HPDE6-E6E7 (cell line): ENCODE results near the gene COL18A1.

Experiments
- DNase-seq: peaks from one replicate; pipeline ENCODE4 v3.0.0; 2011; ENCODE audit warnings: missing footprints; ENCODE audit errors: extremely low spot score

Gene COL18A1

DNA sequence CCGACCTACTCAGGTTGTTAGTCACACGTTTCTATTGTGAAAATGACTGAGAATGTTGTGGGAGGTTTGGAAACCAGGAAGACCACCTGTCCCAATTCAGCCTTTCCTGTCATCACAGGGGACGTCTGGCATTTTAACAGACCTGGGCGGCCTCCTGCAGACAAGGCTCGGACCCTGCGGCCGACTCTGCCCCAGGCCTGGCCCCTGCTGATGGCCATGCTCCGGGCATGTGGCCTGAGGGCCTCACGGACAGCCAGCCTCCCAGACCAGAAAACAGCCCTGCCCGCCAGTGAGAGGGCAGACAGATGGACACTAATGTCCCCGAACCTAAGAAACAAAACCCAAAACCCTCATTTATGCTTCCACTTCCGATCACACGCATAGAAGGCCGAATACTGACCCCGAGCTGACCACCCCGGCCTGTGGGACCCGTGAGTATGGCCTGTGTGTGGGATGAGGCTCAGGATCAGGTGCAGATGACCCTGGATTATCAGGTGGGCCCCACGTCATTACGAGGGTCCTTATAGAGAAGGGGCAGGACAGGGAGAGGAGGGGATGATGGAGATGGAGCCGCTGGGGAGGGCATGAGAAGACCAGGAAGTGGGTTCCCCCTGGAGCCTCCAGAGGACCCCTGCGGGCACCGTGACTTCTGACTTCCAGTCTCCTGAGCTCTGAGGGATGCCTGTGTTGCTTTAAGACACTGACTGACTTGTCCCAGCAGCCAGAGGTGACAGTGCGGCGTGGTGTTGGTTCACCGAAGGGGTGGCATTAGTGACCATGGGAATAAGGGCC is 9.6 kb downstream of the COL18A1 start:
- no peak for DNase-seq

- no peak for DNase-seq
Measured at GRCh38 chr21:45415188-45415942, 10.4 kb downstream of the COL18A1 start.

- no peak for DNase-seq
Measured at GRCh38 chr21:45415943-45416611, 11.1 kb downstream of the COL18A1 start.

- DNase-seq = no peak
Measured at GRCh38 chr21:45416620-45417019, 11.7 kb downstream of the COL18A1 start.

DNA sequence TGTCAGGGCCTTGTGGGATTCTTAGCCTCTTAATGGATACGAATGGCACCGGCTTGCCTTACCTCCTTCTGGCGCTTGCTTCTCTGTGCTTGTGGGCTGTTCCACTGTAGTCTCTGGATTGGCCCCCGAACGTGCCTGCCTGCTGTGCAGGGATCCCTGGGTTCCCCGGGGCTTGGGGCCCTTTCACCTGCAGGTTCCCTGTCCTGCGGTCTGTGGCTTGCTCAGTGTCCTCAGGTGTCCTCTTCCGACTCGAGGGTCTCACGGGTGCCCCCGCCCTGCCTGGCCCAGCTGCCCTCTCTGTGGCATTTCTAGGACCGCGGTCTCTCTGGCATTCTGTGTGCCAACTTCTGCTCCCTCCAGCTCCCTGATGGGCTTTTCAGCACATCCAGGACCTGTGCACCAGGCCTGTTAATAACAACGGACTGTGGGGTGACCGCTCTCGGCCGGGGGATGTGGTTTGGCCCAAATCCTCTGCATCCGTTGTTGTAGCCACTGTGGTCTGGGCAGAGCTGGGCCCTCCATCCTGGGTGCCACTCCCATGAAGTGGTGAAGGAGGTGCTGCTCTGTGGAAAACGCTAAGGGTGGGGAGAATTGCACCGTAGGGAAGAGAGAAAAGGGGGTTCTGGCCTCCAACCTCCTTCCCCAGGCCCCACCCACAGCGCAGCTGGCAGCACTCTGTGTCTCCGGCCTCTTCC is 12.4 kb downstream of the COL18A1 start:
- DNase-seq = no peak

GRCh38 chr21:45417951-45418300 is 13.0 kb downstream of the COL18A1 start:
- DNase-seq = no peak

GRCh38 chr21:45418301-45419071 is 13.5 kb downstream of the COL18A1 start:
- no peak for DNase-seq

GRCh38 chr21:45419162-45419561 is 14.2 kb downstream of the COL18A1 start:
- DNase-seq = no peak

DNA sequence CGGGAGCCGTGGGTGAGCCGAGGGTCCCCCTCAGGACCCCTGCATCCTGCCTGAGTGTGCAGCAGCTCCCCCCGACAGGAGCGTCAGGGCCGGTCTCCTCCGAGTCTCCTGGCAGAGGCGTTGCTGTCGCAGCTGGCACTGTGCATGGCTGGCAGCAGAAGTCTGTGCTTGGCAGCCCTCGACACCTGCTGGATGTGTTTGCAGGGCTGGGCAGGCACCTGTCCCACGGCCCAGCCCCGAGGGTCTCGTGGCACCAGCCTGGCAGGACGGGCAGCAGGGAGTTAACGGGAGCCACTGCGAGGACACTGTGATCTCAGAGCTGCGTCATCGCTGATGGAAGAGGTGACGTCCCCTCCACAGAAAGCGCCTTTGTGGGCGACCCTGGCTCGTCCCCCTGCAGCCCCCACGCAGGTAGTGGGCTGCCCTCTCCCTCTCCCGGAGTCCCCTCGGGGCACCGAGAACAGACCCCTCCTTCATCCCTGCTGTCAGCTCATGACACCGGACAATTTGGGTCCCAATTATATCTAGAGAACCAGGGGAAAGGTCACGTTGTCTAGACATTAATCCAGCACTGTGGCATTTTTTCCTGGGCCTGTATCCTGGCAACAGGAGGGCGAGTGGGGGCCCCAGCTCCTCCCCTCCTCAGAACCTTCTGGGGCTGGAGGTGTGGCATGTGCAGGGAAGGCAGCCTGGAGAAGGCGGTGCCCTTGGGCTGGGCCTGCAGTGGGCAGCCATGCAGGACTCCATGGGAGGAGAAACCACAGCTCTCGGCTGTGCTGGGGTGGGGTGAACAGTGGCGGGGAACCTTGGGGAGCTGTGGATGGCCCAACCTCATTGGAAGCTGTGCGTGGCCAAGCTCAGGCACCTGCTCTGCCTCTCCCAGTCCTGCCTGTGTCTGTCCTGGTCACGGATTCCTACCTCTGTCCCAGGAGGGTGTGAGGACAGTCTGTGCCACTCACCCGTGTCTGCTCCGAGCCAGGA is 15.4 kb downstream of the COL18A1 start:
- DNase-seq = no peak

- DNase-seq = peak; percentile 62
Measured at GRCh38 chr21:45421071-45421845, 16.3 kb downstream of the COL18A1 start.

GRCh38 chr21:45421846-45422775 is 17.1 kb downstream of the COL18A1 start:
- no peak for DNase-seq

DNA sequence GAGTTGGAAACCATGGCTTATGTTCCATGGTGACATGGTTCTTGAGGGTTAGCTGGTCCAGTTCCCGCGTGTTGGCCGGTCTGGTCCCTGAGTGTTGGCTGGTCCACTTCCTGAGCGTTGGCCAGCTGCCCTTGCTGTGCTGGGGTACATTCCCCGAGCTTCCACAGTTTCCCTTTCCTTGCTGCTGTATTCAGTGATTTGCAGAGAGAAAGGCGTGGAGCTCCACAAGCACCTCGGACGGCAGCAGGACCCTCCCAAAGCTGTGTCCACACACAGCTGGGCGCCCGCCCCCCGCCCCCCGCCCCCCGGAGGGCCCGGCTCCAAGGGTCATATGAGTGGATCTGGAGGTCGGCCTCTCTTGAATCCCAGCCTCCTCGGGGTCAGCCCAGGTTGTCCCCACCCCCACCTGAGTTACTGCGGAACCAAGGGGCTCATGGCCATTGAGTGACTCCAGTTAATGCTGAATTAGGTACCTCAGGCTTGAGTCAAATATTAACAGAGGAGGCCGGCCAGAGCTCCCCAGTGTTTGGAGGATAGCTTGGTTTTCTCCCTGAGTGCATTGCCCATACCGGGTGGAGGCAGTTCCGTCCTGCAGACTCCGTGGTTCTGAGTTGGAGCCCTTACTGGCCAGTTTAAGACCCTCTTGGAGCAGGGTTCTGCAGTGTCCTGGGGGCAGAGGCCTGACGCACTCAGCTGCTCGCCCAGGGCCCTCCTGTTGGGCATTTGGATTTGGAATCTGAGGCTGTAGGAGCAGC is 18.4 kb downstream of the COL18A1 start:
- DNase-seq = no peak

DNA sequence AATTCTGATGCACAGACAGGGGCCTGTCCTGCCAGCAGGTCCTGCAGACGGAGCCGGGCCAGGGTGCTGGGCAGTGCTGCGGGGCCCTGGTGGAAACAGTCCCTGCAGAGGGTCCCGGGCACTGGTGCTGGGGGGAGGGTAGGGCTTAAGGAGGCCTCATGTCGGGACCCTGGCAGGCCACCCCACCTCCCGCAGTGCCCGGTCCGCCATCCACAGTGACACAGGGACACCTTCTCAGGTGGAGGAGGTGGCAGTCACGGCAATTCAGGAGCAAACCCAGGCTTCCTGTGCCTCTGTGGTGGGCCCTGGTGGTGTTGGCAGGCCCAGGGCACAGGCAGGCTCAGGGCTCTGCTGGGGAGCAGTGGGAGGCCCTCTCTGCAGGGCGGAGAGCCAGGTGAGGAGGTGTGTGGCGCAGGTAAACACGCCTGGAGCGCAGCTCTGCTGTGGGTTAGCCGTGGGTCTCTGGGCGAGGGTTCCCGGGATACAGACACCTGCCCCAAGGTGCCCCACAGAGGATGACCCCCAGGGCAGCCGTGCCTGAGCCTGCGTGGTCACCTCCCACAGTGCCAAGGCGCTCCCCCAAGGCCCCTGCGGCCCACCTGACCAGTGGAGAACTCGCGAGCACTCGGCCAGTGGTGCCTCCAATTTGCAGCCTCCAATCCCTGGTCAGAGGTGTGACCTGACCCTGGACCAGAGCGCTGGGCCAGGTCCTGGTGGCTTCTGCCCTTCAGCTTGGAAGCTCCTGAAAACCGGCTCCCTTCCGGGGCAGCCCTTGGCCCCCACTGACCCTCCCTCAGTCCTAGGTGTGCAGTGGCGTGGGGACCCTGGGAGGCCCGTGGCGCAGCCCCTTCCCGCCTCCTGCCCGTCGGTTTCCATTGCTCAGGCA is 19.2 kb downstream of the COL18A1 start:
- no peak for DNase-seq

DNA sequence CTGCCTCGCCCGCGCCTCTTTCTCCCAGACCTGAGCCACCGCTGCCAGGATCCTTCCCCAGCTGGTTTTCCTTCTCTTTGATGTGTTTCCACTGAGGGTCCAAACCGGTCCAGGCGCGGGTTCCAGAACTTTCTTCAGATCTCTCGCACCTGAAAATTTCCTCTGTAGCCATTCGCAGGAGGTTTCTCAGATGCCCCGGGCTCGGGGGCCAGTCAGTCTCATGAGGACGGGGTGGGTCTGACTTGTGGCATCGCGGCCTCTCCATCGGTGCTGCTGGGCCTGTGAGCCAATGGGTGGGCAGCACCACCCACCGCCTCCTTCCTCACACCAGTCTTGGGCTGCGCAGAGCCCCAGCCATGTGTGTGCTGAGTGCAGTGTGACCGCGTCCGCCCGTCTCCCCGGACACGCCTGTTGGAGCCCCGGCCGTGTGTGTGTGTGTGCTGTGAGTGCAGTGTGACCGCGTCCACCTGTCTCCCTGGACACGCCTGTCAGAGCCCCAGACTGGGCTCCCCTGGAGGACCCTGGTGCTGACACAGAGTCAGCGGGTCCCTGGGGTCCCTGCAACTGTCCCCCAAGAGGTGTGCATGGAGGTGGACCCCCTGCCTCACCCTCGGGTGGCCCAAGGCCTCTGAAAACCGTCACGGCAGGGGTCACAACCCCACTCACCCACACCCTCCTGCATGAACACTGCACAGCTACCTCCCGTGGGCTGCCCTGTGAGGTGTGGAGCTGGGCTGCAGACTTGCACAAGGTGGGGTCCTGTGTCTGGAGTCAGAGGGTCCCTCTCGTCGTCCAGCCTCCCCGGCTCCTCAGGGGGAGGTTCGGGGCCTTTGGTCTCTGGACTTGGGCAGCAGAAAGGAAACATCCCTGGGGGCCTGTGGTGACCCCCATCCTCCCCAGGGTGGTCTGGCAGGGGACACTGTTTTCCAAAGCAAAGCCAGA is 20.2 kb downstream of the COL18A1 start:
- DNase-seq = no peak
